HG03575 (cell line): ENCODE data around the gene CBL.

Experiments
- ATAC-seq: cut with Tn5 transposase; IDR thresholded peaks from one replicate; pipeline ENCODE4 v1.9.1; 2021; ENCODE audit not compliant: unreplicated experiment, insufficient number of reproducible peaks, low FRiP score; ENCODE audit errors: extremely low read depth

CBL gene

DNA sequence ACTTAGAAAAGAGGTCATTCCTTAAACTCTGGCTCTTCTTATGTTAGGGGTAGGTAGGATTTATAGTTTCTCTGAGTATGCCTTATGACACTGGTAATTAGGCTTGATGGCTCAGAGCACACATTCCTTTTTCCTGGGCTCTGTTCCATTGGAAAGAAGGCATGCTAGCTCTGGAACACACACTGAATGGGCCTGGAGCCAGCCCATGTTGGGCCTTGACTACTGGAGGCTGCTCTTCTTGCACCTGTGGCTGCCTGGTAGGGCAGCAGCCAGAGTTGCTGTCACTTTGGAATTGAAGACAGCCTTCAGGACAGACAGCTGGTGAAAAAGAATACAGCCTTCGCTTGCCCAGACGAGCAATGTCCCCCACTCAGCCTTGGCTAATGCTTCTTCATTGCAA lies 92.6 kb downstream of the CBL start:
- ATAC-seq = no peak

GRCh38 chr11:119299416-119299815 lies 93.3 kb downstream of the CBL start:
- ATAC-seq = no peak

- ATAC-seq = no peak
Measured at GRCh38 chr11:119300198-119300964, 94.2 kb downstream of the CBL start.

- no peak for ATAC-seq
Measured at GRCh38 chr11:119303227-119303718, 97.1 kb downstream of the CBL start.

GRCh38 chr11:119305556-119306372 lies 99.6 kb downstream of the CBL start:
- no peak for ATAC-seq

DNA sequence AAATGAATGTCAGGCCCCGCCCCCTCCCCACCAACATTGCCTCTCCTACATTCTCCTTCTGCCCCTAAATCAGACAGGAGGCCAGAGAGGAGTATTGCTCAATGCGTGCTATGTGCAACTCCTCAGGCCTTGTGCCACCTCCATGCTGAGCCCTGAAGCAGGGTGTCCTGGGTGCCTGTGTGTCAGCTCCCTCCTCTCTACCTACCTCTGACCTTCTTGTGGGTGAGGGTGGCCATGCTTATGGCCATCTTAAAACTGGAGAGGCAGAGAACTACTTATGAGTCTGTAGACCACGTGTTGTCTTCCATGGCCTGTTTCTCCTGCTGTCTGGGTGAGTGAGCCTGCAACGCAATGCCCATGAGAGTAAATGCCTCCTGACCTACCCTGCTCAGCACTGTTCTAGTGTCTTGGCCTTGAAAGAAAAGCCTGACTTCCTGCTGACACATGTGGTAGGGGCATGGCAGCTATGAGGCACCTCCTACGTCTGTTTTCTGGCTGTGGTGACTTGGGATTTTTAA lies 100.3 kb downstream of the CBL start:
- ATAC-seq = no peak

- ATAC-seq = no peak
Measured at GRCh38 chr11:119307219-119307618, 101.1 kb downstream of the CBL start.

DNA sequence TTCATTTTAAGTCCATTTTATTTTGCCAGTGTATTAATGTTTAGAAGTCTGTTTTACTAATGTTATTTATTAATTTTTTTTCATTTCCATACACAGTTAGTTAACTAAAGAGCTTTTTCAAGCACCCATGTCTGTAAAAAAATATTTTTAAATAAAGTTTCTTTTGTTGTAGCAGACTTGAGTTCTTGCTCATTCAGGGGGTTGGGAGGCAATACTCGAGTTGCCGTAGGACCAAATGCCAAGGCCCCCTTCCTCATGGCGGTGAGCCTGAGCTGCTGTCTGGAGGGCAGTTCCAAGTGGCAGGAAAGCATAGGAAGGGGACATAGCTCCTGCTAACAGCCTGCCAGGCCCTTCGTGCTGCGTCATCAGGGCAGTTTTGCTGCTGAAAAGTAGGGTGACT lies 101.8 kb downstream of the CBL start:
- no peak for ATAC-seq

DNA sequence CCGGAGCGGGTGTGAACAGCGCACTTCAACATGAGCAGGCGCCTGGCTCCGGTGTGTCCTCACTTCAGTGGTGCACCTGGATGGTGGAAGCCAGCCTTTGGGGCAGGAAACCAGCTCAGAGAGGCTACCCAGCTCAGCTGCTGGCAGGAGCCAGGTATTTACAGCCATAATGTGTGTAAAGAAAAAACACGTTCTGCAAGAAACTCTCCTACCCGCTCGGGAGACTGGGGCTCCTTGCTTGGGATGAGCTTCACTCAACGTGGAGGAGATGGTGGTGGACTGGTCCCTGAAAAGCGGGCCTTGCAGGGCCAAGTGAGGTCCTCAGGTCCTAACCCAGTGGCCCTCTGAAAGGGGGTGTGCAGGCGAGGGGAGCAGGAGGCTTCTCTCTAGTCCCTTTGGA lies 103.3 kb downstream of the CBL start:
- ATAC-seq = no peak

DNA sequence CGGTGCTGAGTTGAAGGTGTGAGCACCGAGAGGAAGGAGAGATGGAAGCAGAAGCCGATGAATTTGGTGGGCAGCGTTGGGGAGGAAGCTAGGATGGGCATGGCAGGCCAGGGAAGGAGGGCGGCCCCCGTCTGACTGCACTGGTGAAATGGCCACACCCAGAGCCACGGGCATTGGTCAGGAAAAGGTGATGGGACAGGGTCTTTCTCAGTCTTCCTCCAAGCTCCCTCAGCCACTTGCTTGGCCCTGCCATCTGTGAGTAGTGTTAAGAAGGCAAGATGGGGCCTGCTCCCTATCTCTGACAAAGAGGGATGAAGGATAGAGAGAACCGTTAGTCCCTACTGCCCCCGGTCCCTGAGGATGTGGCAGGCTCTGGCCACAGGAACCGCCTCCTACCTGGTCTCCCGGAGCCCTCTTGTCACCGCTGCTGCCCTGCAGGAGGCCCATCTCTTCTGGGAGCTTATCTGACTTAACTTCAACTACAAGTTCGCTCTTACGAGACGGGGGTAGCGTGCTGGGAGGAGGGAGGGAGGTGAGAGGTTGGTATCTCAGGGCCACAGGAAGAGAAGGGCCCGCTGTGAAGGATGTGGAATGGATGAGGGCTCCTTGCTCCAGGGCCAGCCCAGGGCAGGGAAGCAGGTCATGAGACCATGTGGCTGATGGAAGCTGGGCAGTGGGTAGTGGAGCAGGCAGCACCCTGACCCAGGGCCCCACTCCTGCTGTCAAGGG lies 104.0 kb downstream of the CBL start:
- no peak for ATAC-seq

DNA sequence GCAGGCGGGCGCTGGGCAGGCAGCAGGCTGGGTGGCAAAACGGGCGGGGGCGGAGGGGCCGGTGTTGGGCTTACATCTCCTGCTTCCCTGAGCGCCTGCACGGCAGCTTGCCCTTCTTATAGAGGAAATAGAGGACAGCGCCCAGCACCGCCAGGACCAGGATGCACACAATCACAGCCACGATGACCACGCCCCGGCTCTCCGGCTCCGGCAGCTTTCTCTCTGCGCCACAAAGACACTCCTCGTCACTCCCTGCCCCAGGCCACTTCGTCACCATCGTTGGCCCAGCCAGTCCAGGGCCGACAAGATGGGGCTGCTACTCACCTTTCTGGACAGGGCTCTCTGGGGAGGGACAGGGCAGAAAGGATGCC lies 104.5 kb downstream of the CBL start:
- no peak for ATAC-seq

GRCh38 chr11:119314726-119315125 lies 108.6 kb downstream of the CBL start:
- ATAC-seq = no peak

DNA sequence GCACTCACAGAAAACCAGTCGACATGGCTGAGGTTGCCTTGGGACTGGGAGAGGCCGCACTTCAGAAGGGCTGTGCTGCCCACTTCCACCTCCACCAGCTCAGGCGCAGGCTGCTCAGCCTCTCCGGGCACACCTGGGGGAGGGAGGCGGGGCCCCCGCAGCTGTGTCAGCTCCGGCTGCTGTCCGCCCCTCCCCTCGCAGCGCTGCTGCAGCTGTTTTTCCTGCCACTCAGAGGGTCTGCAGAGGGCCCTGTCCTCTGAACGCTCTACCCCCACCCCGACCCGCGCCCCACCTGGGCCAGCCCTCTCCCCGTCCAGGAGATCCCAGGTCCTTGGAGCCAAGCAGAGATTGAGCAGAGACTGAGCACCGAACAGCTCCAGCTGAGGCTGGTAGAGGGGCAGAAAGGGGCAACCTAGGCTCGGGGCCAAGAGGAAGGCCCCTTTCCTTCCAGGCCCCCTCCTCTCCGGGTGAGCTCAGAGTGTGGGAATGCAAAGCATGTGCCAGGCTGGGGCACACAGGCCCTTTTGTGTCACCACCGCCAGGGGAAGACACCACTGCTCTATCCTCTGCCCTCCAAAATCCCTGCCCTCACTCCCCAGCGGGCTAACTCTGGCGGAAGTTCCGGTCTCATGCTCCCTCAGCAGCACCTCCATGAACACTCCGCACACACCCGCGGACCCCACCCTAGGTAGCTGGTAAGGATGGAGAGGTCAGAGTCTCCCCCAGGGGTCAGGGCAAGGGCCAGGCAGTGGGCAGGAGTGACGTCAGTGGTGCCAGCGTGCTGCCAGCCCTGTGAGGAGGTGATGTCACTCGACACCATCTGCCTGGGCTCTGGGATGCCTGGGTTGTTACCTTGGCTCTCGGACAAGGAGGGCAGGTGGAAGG lies 109.2 kb downstream of the CBL start:
- no peak for ATAC-seq

DNA sequence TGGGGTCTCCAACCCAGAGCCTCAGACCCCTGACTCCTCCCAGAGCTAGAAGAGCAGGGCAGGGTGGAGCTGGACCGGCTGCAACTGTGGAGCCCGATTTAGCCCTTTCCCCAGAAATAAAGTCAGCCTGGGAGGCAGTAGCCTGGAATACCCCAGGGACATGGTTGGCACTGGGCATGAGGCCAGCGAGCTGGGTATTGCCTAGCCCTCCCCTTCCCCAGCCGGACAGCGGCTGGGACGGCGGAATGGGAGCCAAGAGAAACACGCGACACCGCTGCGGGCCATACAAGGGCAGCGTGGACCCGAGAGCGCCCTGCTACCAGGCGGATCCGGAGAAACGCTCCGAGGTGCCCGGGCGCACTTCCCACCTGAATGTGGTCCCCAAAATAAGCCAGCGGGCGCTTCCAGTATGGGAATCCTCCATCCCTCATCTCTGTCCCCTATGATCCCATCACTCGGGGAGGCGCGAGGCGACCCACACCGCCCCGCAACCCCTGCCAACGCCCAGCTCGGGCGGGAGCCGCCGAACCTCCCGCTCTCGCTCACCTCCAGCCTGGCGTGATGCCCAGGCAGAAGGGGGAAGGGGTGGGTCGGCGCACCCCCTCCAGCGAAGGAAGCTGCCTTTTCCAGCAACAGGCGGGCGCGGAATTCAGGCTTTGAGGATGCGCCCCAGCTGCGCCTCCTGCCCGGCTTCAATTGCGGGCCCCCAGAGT lies 110.0 kb downstream of the CBL start:
- ATAC-seq = no peak

DNA sequence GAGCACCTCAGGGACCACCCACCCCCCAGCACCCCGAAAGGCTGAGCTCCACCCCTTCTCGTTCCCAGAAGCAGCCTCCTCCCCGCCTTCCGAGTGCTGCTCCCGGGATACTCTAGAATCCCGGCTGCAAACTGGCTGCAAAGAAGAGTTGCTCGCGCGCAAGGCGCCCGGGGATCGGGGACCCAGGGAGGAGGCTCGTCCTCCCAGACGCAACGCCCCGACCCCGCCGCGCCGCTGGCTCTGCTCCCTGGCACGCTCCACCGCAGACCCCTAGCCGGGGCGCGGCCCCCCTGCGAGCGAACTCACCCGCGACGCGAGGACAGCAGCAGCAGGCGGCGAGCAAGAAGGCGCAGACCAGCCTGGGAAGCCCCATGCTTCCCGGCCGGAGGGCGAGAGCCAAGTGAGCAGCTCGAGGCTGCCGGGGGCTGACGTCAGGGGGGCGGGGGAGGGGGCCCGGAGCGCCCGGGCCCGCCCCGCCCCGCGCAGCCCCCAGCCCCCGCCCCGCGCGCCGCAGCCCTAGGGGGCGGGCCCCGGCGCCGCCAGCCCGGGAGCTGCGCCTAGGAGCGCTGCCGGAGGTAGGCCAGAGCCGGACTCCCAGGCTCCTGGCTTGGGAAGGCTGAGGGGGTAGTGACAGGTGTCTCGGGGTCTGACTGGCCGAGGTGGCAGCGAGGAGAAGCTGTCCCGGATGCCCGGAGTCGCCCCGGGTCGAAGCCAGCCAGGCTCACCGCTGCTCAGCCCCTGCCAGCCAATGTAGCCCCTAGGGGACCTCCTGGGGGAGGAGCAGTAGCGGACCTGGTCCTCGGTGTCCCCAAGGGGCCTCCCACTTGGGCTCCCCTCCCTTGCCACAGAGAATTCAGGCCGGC lies 110.8 kb downstream of the CBL start, which contains the start of gene MCAM:
Gene MCAM (minus strand): TSS at position 402 of the 863 bp plus-strand sequence. CDS start 29 bp downstream, at position 373.
- ATAC-seq = no peak

GRCh38 chr11:119317592-119318239 lies 111.6 kb downstream of the CBL start:
- ATAC-seq = no peak
